SK-N-SH (cell line): ENCODE measurements around the gene PPP1R9A. TPM values are rescaled to one million over a fixed set of nuclear protein-coding genes. Genes with fewer than 3 reads are reported as not detected.

Experiments
- CTCF ChIA-PET: fragments of 300-600, 350-600 bp; formaldehyde crosslinking; extraction: SDS; loops from one replicate; lab custom pipeline; 2021; lab: Yijun Ruan, JAX
- POLR2A ChIA-PET: fragments of 350-600 bp; sonication (Branson Sonifier 250); formaldehyde crosslinking; extraction: SDS; loops from one replicate; lab custom pipeline; 2020; ENCODE audit warnings: antibody characterized with exemption, inconsistent platforms; lab: Yijun Ruan, JAX
- DNase-seq: peaks from one replicate; pipeline ENCODE4 v3.0.0; 2012
- H2AFZ ChIP-seq: fragments of 200-600 bp; sonication (generic); 2 replicates; pipeline ENCODE4 v1.8.1; 2016; ENCODE audit warnings: antibody characterized with exemption, mild to moderate bottlenecking, low read depth
- H3F3A ChIP-seq: fragments of 200-600 bp; sonication (generic); replicated peaks from 2 replicates; pipeline ENCODE3; 2016; ENCODE audit warnings: antibody characterized with exemption, mild to moderate bottlenecking; ENCODE audit not compliant: insufficient read depth
- H3K27ac ChIP-seq, 2 experiments: fragments of 200-500 bp in 1 of 2; fragments of 200-600 bp in 1 of 2; sonication (Bioruptor generic) in 1 of 2; sonication (generic), shearing (Covaris generic) in 1 of 2; 2 replicates each; pipeline versions ENCODE4 v1.5.1 to v1.6.1; 2014 to 2016; ENCODE audit warnings: low read depth in 2 of 2, inconsistent platforms in 1 of 2, low read length in 1 of 2, mild to moderate bottlenecking in 1 of 2, mixed read lengths in 1 of 2
- H3K27me3 ChIP-seq: fragments of 200-600 bp; sonication (generic), shearing (Covaris generic); 2 replicates; pipeline ENCODE4 v1.6.1; 2016; ENCODE audit warnings: mixed run types; ENCODE audit not compliant: insufficient read depth
- H3K36me3 ChIP-seq, 2 experiments: fragments of 200-500 bp in 1 of 2; fragments of 200-600 bp in 1 of 2; sonication (Bioruptor generic) in 1 of 2; sonication (generic) in 1 of 2; replicated peaks in 1 of 2; 2 replicates each; pipeline versions ENCODE3 to v1.5.1; 2014 to 2016; ENCODE audit warnings: low read length in 1 of 2, mild to moderate bottlenecking in 1 of 2; ENCODE audit not compliant: insufficient read depth in 2 of 2, control insufficient read depth in 1 of 2
- H3K4me1 ChIP-seq, 2 experiments: fragments of 200-500 bp in 1 of 2; fragments of 200-600 bp in 1 of 2; sonication (Bioruptor generic) in 1 of 2; sonication (generic), shearing (Covaris generic) in 1 of 2; 2 replicates each; pipeline versions ENCODE4 v1.5.1 to v1.6.1; 2014 to 2016; ENCODE audit warnings: low read depth in 1 of 2, low read length in 1 of 2, mixed run types in 1 of 2; ENCODE audit not compliant: insufficient read depth in 2 of 2, control insufficient read depth in 1 of 2
- H3K4me2 ChIP-seq: fragments of 200-600 bp; sonication (generic), shearing (Covaris generic); 2 replicates; pipeline ENCODE4 v1.6.1; 2017; ENCODE audit warnings: mixed run types
- H3K4me3 ChIP-seq, 2 experiments: fragments of 200-500 bp in 1 of 2; fragments of 200-600 bp in 1 of 2; sonication (Bioruptor generic) in 1 of 2; sonication (generic), shearing (Covaris generic) in 1 of 2; 2 replicates each; pipeline versions ENCODE4 v1.5.1 to v1.8.1; 2014 to 2016; ENCODE audit warnings: low read depth in 2 of 2, inconsistent platforms in 1 of 2, low read length in 1 of 2, mild to moderate bottlenecking in 1 of 2, mixed read lengths in 1 of 2, moderate library complexity in 1 of 2
- H3K79me2 ChIP-seq: fragments of 200-600 bp; sonication (generic); 2 replicates; pipeline ENCODE4 v1.8.1; 2017; ENCODE audit warnings: mild to moderate bottlenecking; ENCODE audit not compliant: insufficient read depth
- H3K9ac ChIP-seq: fragments of 200-600 bp; sonication (generic); 2 replicates; pipeline ENCODE4 v1.6.1; 2017; ENCODE audit warnings: mixed run types
- H3K9me2 ChIP-seq: fragments of 200-600 bp; sonication (generic); 2 replicates; pipeline ENCODE4 v1.6.1; 2017; ENCODE audit warnings: mixed run types
- H3K9me3 ChIP-seq: fragments of 200-600 bp; sonication (generic); 2 replicates; pipeline ENCODE4 v1.6.1; 2017; ENCODE audit warnings: mixed run types, mild to moderate bottlenecking, moderate library complexity
- H4K20me1 ChIP-seq: fragments of 200-600 bp; sonication (generic); 2 replicates; pipeline ENCODE4 v1.6.1; 2017; ENCODE audit warnings: mild to moderate bottlenecking, mixed run types; ENCODE audit not compliant: insufficient read depth
- CHD2 ChIP-seq: fragments of 150-350 bp; IDR thresholded peaks from 2 replicates; pipeline ENCODE4 v1.6.1; 2018; ENCODE audit warnings: low read length; ENCODE audit not compliant: partially characterized antibody
- EP300 ChIP-seq, 2 experiments: IDR thresholded peaks; 2 replicates each; pipeline versions ENCODE4 v1.4.0 to v1.6.1; 2012; ENCODE audit warnings: borderline replicate concordance in 1 of 2, low read depth in 1 of 2, low read length in 1 of 2
- GABPA ChIP-seq: IDR thresholded peaks from 2 replicates; pipeline ENCODE4 v1.4.0; 2012; ENCODE audit warnings: low read depth, mild to moderate bottlenecking
- NFIC ChIP-seq: IDR thresholded peaks from 2 replicates; pipeline ENCODE4 v1.4.0; 2012; ENCODE audit warnings: borderline replicate concordance
- RAD21 ChIP-seq: IDR thresholded peaks from 2 replicates; pipeline ENCODE4 v1.6.1; 2012; ENCODE audit warnings: mild to moderate bottlenecking, low read length
- RFX5 ChIP-seq: IDR thresholded peaks from 2 replicates; pipeline ENCODE4 v1.6.1; 2012; ENCODE audit warnings: mild to moderate bottlenecking, improper control_type of control experiment, low read length
- TAF1 ChIP-seq: IDR thresholded peaks from 2 replicates; pipeline ENCODE4 v1.6.1; 2012; ENCODE audit warnings: low read depth, mild to moderate bottlenecking, low read length, moderate library complexity, borderline replicate concordance
- TCF12 ChIP-seq: IDR thresholded peaks from 2 replicates; pipeline ENCODE4 v1.4.0; 2012
- TEAD4 ChIP-seq: IDR thresholded peaks from 2 replicates; pipeline ENCODE4 v1.4.0; 2012; ENCODE audit warnings: mild to moderate bottlenecking, borderline replicate concordance; ENCODE audit not compliant: insufficient read depth
- YY1 ChIP-seq: IDR thresholded peaks from 2 replicates; pipeline ENCODE4 v1.4.0; 2012; ENCODE audit warnings: low read depth, mild to moderate bottlenecking
- WGBS: methylation state at CpG from one replicate; pipeline ENCODE4 v1.1.6; 2017; ENCODE audit warnings: low lambda C conversion rate; 5-methylcytosine and 5-hydroxymethylcytosine counted together
- polyA plus RNA-seq, 3 experiments: library from polyadenylated mRNA; depleted of rRNA; stranded (reverse); fragments of >200 nt; gene quantifications; 2 replicates each; pipeline ENCODE4 v1.2.3, GENCODE V29; 2012
- TF ChIP-seq, protein P1 (sequence below): IDR thresholded peaks from 2 replicates; pipeline ENCODE4 v1.4.0; 2012; ENCODE audit warnings: low read depth

The PPP1R9A gene
- polyA plus RNA-seq, 1 of the 3 experiments (the other 2 are of a cell fraction), result 0.30 TPM

DNA sequence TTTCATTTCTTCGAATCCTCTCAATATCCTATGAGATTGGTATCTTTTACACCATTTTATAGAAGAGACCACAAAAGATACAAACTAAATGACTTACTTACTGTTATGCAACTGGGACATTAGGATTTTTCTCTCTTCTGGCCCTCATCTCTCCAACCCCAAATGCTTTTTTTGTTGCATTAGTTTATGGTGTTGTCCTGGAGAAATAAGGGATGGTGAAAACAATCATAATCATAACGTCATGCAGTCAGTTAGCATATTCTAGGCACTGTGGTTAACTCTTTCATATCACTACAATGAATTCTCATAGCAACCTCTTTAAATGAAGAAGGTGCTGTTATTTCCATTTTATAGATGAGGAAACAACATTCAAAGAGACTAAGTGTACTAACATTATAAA, 312.3 kb downstream of the PPP1R9A start:
- H3K27ac ChIP-seq, result no peak overlapping the region
- WGBS, result 19% methylated on average over 2 of the region's 2 CpGs
- TF ChIP-seq, protein P1, sequence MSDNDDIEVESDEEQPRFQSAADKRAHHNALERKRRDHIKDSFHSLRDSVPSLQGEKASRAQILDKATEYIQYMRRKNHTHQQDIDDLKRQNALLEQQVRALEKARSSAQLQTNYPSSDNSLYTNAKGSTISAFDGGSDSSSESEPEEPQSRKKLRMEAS, result no peak
- TF ChIP-seq TAF1 (no peak), CHD2 (no peak), NFIC (no peak), RFX5 (no peak), GABPA (no peak)
- TF ChIP-seq, all 33 proteins: peak for 0
- Histone ChIP-seq H3K9me3 (no peaks in the 10 kb centered on the region), H3K4me3 (no peak overlapping the region), H3K9ac (no peak overlapping the region), H2AFZ (no peak overlapping the region), H3K27me3 (no peaks in the 10 kb centered on the region), H3K4me1 (no peaks in the 10 kb centered on the region), H3K9me2 (no peaks in the 10 kb centered on the region), H3K36me3 (no peaks in the 10 kb centered on the region), H3F3A (no peaks in the 10 kb centered on the region), H3K79me2 (no peaks in the 10 kb centered on the region), H4K20me1 (no peaks in the 10 kb centered on the region), H3K4me2 (no peak overlapping the region)
- ChIA-PET CTCF (interaction anchor here (1.7 kb wide), 1 partner anchor 19 kb away, joined by 6 read pairs; no protein-coding TSS in a partner anchor), POLR2A (no interaction called here)
- no peak for DNase-seq

DNA sequence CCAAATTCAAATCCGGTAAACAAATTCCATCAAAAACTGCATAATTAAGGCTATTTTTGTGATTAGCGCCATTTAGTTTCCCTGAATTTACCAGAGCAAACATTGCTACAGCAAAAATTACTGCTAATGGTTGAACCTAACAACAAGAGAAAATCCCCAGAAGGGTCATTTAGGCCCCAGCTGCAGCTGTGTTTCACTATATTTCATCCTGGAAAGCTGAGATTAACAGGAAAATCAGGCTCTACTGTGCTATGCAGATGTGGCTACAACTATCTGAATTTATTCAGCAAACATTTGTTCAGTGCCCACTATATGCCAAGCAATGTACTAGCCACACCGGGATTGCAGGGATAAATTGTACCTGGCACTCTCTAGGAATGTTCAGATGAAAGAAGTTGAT, 312.9 kb downstream of the PPP1R9A start:
- no peak overlapping the region for H2AFZ ChIP-seq
- CTCF ChIA-PET, result interaction anchor here (0.8 to 1.7 kb wide), 2 partner anchors 19 to 46 kb away, joined by 3 to 6 read pairs; no protein-coding TSS in a partner anchor
- H3K4me2 ChIP-seq, result no peak overlapping the region
- H3K27ac ChIP-seq, result no peak overlapping the region
- H3K4me3 ChIP-seq, result no peak overlapping the region
- TF ChIP-seq RAD21 (no peak), EP300 (IDR thresholded peaks at IDR 0.05; ENCODE audit: borderline replicate concordance in 1 of 2, low read depth in 1 of 2, low read length in 1 of 2) (no peak)
- no peak overlapping the region for H3K9ac ChIP-seq
- H3K79me2 ChIP-seq, result no peaks in the 10 kb centered on the region
- DNase-seq, result no peak
- no peaks in the 10 kb centered on the region for H3K9me2 ChIP-seq
- POLR2A ChIA-PET, result no interaction called here
- H3K4me1 ChIP-seq, result no peaks in the 10 kb centered on the region
- H3K27me3 ChIP-seq, result no peaks in the 10 kb centered on the region
- H3F3A ChIP-seq, result no peaks in the 10 kb centered on the region
- no peaks in the 10 kb centered on the region for H3K36me3 ChIP-seq
- 21% methylated on average over 3 of the region's 3 CpGs for WGBS
- no peaks in the 10 kb centered on the region for H3K9me3 ChIP-seq
- no peaks in the 10 kb centered on the region for H4K20me1 ChIP-seq

DNA sequence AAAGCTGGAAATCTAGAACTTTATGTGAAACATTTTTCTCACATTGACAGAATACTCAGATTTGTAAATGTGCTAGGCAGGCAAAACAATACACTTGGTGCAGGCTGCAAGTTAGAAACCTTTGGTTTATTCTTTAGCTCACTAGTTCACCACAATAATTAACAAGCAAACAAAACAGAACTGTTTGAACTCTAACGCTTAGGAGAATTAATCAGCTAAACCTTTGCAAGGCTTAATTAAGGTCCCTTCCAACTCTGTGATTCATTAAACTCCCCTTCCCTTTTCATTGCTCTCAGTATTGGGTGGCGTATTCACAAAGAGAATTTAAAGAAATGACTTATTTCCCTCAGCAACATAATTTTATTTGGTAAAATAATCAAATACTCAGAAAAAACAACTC, 317.9 kb downstream of the PPP1R9A start:
- no peak overlapping the region for H2AFZ ChIP-seq
- H4K20me1 ChIP-seq, result no peaks in the 10 kb centered on the region
- H3K79me2 ChIP-seq, result no peaks in the 10 kb centered on the region
- DNase-seq, result no peak
- TF ChIP-seq TCF12 (no peak), TEAD4 (no peak), YY1 (no peak)
- TF ChIP-seq, protein P1, result no peak
- TF ChIP-seq, all 33 proteins: peak for 0
- Histone ChIP-seq H3K4me3 (no peak overlapping the region), H3K9ac (no peak overlapping the region), H3F3A (no peaks in the 10 kb centered on the region), H3K36me3 (no peaks in the 10 kb centered on the region), H3K27ac (no peak overlapping the region), H3K4me2 (no peak overlapping the region), H3K27me3 (no peaks in the 10 kb centered on the region), H3K4me1 (no peaks in the 10 kb centered on the region), H3K9me2 (no peaks in the 10 kb centered on the region), H3K9me3 (no peaks in the 10 kb centered on the region)
- CTCF ChIA-PET, result interaction anchor here (2.1 kb wide), 1 partner anchor 26 kb away, joined by 10 read pairs; no protein-coding TSS in a partner anchor
- 27% methylated on average over 2 of the region's 2 CpGs for WGBS
- POLR2A ChIA-PET, result no interaction called here
